GM19099 (cell line): Measurements from ENCODE around the gene PAQR4.
A peak's percentile ranks its signal among the peaks of the same experiment; 100 is the strongest.

ENCODE experiments used
- POLR2A ChIP-seq: IDR thresholded peaks from 3 replicates; pipeline ENCODE4 v1.6.1; 2011; ENCODE audit warnings: low read depth; ENCODE audit not compliant: insufficient read length; ENCODE audit errors: extremely low read depth

Gene PAQR4

GRCh38 chr16:2969545-2970521, 685 bp downstream of the PAQR4 start:
- TF ChIP-seq POLR2A: no peak

- no peak for TF ChIP-seq POLR2A
These were observed 1.4 kb downstream of the PAQR4 start for GRCh38 chr16:2970563-2970962.

GRCh38 chr16:2971134-2971984, 2.2 kb downstream of the PAQR4 start:
- TF ChIP-seq POLR2A: no peak

- peak; percentile 12 for TF ChIP-seq POLR2A
These were observed 3.0 kb downstream of the PAQR4 start for GRCh38 chr16:2971985-2972784.

GRCh38 chr16:2973093-2973492, 3.9 kb downstream of the PAQR4 start:
- peak; percentile 6 for TF ChIP-seq POLR2A

GRCh38 chr16:2973605-2974318, 4.6 kb downstream of the PAQR4 start:
- TF ChIP-seq POLR2A: peak; percentile 18

- TF ChIP-seq POLR2A: no peak
These were observed 5.3 kb downstream of the PAQR4 start for GRCh38 chr16:2974319-2975056.

- no peak for TF ChIP-seq POLR2A
These were observed 6.1 kb downstream of the PAQR4 start for GRCh38 chr16:2975161-2975795.

- TF ChIP-seq POLR2A: no peak
These were observed 7.1 kb downstream of the PAQR4 start for GRCh38 chr16:2976201-2976600.

- TF ChIP-seq POLR2A: no peak
These were observed 7.5 kb downstream of the PAQR4 start for GRCh38 chr16:2976673-2977072.

GRCh38 chr16:2977440-2977839, 8.3 kb downstream of the PAQR4 start:
- TF ChIP-seq POLR2A: no peak

- TF ChIP-seq POLR2A: no peak
These were observed 10.6 kb downstream of the PAQR4 start for GRCh38 chr16:2979669-2980226.

- peak; percentile 97 for TF ChIP-seq POLR2A
These were observed 11.4 kb downstream of the PAQR4 start, which contains the start of gene PKMYT1 for GRCh38 chr16:2980227-2981176. Gene PKMYT1, minus strand, starts transcription at chr16:2980446. Its CDS starts 789 bp downstream, at chr16:2979657.
